ENCODE measurements around the gene TACR2. TPM values are rescaled to one million over a fixed set of nuclear protein-coding genes. Genes with fewer than 3 reads are reported as not detected.

TACR2 gene
- total and polyA plus RNA-seq, 2 experiments from 2014 or later = not detected

- ATAC-seq = no peak
- peaks cover 10% of the 10 kb centered on the region for H3K27me3 Mint-ChIP-seq (ENCODE audit: insufficient read depth, low read depth, poor library complexity)
- H3K4me3 Mint-ChIP-seq = no peak overlapping the region
Observed at GRCh38 chr10:69465457-69466157, 48.9 kb upstream of the TACR2 start.

More at GRCh38 chr10:69465457-69466157, 48.9 kb upstream of the TACR2 start:
- DNase-seq (ENCODE audit: low spot score) = no peak
- H3K4me2 ChIP-seq = no peak overlapping the region
- H3K79me2 ChIP-seq (replicated peaks; ENCODE audit: insufficient read depth) = no peaks in the 10 kb centered on the region
- H3K4me3 ChIP-seq = no peak overlapping the region
- Mint-ChIP-seq H3K27ac (no peak overlapping the region), H3K9me3 (no peaks in the 10 kb centered on the region), H3K36me3 (ENCODE audit: low read depth) (no peaks in the 10 kb centered on the region; the same call in 2 of the 3 replicates), H3K4me1 (peaks cover 17% of the 10 kb centered on the region)
- peaks cover 13% of the 10 kb centered on the region for H3K4me1 ChIP-seq (ENCODE audit: insufficient read depth)
- no peaks in the 10 kb centered on the region for H3K27me3 ChIP-seq (ENCODE audit: insufficient read depth)
- H3F3A ChIP-seq (replicated peaks; ENCODE audit: low read depth) = no peaks in the 10 kb centered on the region
- no peak overlapping the region for H3K27ac ChIP-seq (ENCODE audit: low read depth)
- TF ChIP-seq, protein P1, sequence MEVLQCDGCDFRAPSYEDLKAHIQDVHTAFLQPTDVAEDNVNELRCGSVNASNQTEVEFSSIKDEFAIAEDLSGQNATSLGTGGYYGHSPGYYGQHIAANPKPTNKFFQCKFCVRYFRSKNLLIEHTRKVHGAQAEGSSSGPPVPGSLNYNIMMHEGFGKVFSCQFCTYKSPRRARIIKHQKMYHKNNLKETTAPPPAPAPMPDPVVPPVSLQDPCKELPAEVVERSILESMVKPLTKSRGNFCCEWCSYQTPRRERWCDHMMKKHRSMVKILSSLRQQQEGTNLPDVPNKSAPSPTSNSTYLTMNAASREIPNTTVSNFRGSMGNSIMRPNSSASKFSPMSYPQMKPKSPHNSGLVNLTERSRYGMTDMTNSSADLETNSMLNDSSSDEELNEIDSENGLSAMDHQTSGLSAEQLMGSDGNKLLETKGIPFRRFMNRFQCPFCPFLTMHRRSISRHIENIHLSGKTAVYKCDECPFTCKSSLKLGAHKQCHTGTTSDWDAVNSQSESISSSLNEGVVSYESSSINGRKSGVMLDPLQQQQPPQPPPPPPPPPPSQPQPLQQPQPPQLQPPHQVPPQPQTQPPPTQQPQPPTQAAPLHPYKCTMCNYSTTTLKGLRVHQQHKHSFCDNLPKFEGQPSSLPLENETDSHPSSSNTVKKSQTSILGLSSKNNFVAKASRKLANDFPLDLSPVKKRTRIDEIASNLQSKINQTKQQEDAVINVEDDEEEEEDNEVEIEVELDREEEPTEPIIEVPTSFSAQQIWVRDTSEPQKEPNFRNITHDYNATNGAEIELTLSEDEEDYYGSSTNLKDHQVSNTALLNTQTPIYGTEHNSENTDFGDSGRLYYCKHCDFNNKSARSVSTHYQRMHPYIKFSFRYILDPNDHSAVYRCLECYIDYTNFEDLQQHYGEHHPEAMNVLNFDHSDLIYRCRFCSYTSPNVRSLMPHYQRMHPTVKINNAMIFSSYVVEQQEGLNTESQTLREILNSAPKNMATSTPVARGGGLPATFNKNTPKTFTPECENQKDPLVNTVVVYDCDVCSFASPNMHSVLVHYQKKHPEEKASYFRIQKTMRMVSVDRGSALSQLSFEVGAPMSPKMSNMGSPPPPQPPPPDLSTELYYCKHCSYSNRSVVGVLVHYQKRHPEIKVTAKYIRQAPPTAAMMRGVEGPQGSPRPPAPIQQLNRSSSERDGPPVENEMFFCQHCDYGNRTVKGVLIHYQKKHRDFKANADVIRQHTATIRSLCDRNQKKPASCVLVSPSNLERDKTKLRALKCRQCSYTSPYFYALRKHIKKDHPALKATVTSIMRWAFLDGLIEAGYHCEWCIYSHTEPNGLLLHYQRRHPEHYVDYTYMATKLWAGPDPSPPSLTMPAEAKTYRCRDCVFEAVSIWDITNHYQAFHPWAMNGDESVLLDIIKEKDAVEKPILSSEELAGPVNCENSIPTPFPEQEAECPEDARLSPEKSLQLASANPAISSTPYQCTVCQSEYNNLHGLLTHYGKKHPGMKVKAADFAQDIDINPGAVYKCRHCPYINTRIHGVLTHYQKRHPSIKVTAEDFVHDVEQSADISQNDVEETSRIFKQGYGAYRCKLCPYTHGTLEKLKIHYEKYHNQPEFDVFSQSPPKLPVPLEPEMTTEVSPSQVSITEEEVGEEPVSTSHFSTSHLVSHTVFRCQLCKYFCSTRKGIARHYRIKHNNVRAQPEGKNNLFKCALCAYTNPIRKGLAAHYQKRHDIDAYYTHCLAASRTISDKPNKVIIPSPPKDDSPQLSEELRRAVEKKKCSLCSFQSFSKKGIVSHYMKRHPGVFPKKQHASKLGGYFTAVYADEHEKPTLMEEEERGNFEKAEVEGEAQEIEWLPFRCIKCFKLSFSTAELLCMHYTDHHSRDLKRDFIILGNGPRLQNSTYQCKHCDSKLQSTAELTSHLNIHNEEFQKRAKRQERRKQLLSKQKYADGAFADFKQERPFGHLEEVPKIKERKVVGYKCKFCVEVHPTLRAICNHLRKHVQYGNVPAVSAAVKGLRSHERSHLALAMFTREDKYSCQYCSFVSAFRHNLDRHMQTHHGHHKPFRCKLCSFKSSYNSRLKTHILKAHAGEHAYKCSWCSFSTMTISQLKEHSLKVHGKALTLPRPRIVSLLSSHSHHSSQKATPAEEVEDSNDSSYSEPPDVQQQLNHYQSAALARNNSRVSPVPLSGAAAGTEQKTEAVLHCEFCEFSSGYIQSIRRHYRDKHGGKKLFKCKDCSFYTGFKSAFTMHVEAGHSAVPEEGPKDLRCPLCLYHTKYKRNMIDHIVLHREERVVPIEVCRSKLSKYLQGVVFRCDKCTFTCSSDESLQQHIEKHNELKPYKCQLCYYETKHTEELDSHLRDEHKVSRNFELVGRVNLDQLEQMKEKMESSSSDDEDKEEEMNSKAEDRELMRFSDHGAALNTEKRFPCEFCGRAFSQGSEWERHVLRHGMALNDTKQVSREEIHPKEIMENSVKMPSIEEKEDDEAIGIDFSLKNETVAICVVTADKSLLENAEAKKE (CRISPR knock-in tag; IDR thresholded peaks at IDR 0.05) = no peak
- no peak for TF ChIP-seq EZH2phosphoT487 (IDR thresholded peaks at IDR 0.05; ENCODE audit: unreplicated experiment)
- TF ChIP-seq STAT1 (IDR thresholded peaks at IDR 0.05; ENCODE audit: unreplicated experiment) = no peak
- TF ChIP-seq POLR2AphosphoS5 (IDR thresholded peaks at IDR 0.05; ENCODE audit: low read depth) = no peak
- no peak for TF ChIP-seq ZNF331 (CRISPR knock-in tag; IDR thresholded peaks at IDR 0.05; ENCODE audit: low read depth)
- TF ChIP-seq REST (IDR thresholded peaks at IDR 0.05; ENCODE audit: unreplicated experiment) = no peak
- no peak for TF ChIP-seq JUNB (IDR thresholded peaks at IDR 0.05; ENCODE audit: unreplicated experiment)
- no peak for TF ChIP-seq NANOG (IDR thresholded peaks at IDR 0.05; ENCODE audit: borderline replicate concordance)
- TF ChIP-seq, protein P2, sequence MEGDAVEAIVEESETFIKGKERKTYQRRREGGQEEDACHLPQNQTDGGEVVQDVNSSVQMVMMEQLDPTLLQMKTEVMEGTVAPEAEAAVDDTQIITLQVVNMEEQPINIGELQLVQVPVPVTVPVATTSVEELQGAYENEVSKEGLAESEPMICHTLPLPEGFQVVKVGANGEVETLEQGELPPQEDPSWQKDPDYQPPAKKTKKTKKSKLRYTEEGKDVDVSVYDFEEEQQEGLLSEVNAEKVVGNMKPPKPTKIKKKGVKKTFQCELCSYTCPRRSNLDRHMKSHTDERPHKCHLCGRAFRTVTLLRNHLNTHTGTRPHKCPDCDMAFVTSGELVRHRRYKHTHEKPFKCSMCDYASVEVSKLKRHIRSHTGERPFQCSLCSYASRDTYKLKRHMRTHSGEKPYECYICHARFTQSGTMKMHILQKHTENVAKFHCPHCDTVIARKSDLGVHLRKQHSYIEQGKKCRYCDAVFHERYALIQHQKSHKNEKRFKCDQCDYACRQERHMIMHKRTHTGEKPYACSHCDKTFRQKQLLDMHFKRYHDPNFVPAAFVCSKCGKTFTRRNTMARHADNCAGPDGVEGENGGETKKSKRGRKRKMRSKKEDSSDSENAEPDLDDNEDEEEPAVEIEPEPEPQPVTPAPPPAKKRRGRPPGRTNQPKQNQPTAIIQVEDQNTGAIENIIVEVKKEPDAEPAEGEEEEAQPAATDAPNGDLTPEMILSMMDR (conservative IDR thresholded peaks at IDR 0.05; ENCODE audit: low read depth in 2 of 2) = no peak
- TF ChIP-seq CREB1 (CRISPR knock-in tag; IDR thresholded peaks at IDR 0.05; ENCODE audit: low read depth) = no peak
- no peak for TF ChIP-seq EZH2 (IDR thresholded peaks at IDR 0.05; ENCODE audit: low read depth, unreplicated experiment)
- H3K9me2 ChIP-seq (ENCODE audit: insufficient read depth) = no peaks in the 10 kb centered on the region
- no peak overlapping the region for H2AFZ ChIP-seq
- H3K36me3 ChIP-seq (ENCODE audit: insufficient read depth) = no peaks in the 10 kb centered on the region
- H4K20me1 ChIP-seq (replicated peaks; ENCODE audit: insufficient read depth) = no peaks in the 10 kb centered on the region

Measured in GM23338 (cell line).